Neural progenitor cell (in vitro differentiated cells): ENCODE measurements around the gene AFF3. TPM values are rescaled to one million over a fixed set of nuclear protein-coding genes. Genes with fewer than 3 reads are reported as not detected.
A peak's percentile ranks its signal among the peaks of the same experiment; 100 is the strongest.

ENCODE experiments used
- DNase-seq: peaks from one replicate; pipeline ENCODE4 v3.0.0-alpha.2; 2016; ENCODE audit warnings: low spot score
- H2AFZ ChIP-seq: fragments of 200-600 bp; sonication (generic); replicated peaks from 2 replicates; pipeline ENCODE4 v1.6.1; 2016; ENCODE audit warnings: antibody characterized with exemption
- H3F3A ChIP-seq: fragments of 200-600 bp; sonication (generic); 2 replicates; pipeline ENCODE4 v1.6.1; 2016; ENCODE audit warnings: antibody characterized with exemption, low read depth
- H3K27ac ChIP-seq: fragments of 200-600 bp; sonication (generic); 2 replicates; pipeline ENCODE4 v1.5.1; 2016; ENCODE audit warnings: mild to moderate bottlenecking
- H3K27me3 ChIP-seq: fragments of 200-600 bp; sonication (generic); 2 replicates; pipeline ENCODE4 v1.6.1; 2016; ENCODE audit warnings: mild to moderate bottlenecking, moderate library complexity
- H3K36me3 ChIP-seq: fragments of 200-600 bp; sonication (generic); 2 replicates; pipeline ENCODE4 v1.5.1; 2016
- H3K4me1 ChIP-seq: fragments of 200-600 bp; sonication (generic); 2 replicates; pipeline ENCODE4 v1.6.1; 2016; ENCODE audit warnings: mixed run types
- H3K4me2 ChIP-seq: fragments of 200-600 bp; sonication (generic); 2 replicates; pipeline ENCODE4 v1.6.1; 2016
- H3K4me3 ChIP-seq: fragments of 200-600 bp; sonication (generic); 2 replicates; pipeline ENCODE4 v1.5.1; 2016
- H3K79me2 ChIP-seq: fragments of 200-600 bp; sonication (generic); 2 replicates; pipeline ENCODE4 v1.6.1; 2016; ENCODE audit warnings: low read depth
- H3K9ac ChIP-seq: fragments of 200-600 bp; sonication (generic); 2 replicates; pipeline ENCODE4 v1.6.1; 2016
- H3K9me3 ChIP-seq: fragments of 200-600 bp; sonication (generic); 2 replicates; pipeline ENCODE4 v1.5.1; 2016; ENCODE audit warnings: low read depth
- H4K20me1 ChIP-seq: fragments of 200-600 bp; sonication (generic); 2 replicates; pipeline ENCODE4 v1.6.1; 2016; ENCODE audit warnings: low read depth
- H3K27ac Mint-ChIP-seq: 3 replicates; pipeline ENCODE4 v1.8.0; 2021; ENCODE audit warnings: mixed read lengths
- H3K27me3 Mint-ChIP-seq: 2 replicates; pipeline ENCODE4 v1.8.0; 2022; ENCODE audit warnings: low read depth, mild to moderate bottlenecking, inconsistent platforms, moderate library complexity, mixed read lengths; ENCODE audit not compliant: insufficient read depth
- H3K36me3 Mint-ChIP-seq: 3 replicates; pipeline ENCODE4 v1.8.0; 2021; ENCODE audit warnings: mixed read lengths
- H3K4me1 Mint-ChIP-seq: 3 replicates; pipeline ENCODE4 v1.8.0; 2021; ENCODE audit warnings: mixed read lengths
- H3K4me3 Mint-ChIP-seq: 3 replicates; pipeline ENCODE4 v1.8.0; 2021; ENCODE audit warnings: mild to moderate bottlenecking, moderate library complexity, mixed read lengths
- H3K9me3 Mint-ChIP-seq: 3 replicates; pipeline ENCODE4 v1.8.0; 2020; ENCODE audit warnings: mixed read lengths
- EZH2 ChIP-seq: fragments of 200-600 bp; sonication (generic); IDR thresholded peaks from 2 replicates; pipeline ENCODE4 v1.6.1; 2017; ENCODE audit warnings: antibody characterized with exemption, mild to moderate bottlenecking, moderate library complexity
- EZH2phosphoT487 ChIP-seq: fragments of 200-600 bp; sonication (generic); IDR thresholded peaks from 2 replicates; pipeline ENCODE4 v1.6.1; 2017; ENCODE audit warnings: antibody characterized with exemption
- total RNA-seq: library from RNA; depleted of rRNA; stranded (reverse); fragments of >200 nt; gene quantifications from 2 replicates; pipeline ENCODE4 v1.2.3, GENCODE V29; 2015; ENCODE audit warnings: low replicate concordance
- TF ChIP-seq, protein P1 (sequence below): fragments of 200-600 bp; sonication (generic); IDR thresholded peaks from 2 replicates; pipeline ENCODE4 v1.5.1; 2017; ENCODE audit warnings: antibody characterized with exemption, mild to moderate bottlenecking

The AFF3 gene
- total RNA-seq, 1 donor from 2014 or later = 0.26 TPM

DNA sequence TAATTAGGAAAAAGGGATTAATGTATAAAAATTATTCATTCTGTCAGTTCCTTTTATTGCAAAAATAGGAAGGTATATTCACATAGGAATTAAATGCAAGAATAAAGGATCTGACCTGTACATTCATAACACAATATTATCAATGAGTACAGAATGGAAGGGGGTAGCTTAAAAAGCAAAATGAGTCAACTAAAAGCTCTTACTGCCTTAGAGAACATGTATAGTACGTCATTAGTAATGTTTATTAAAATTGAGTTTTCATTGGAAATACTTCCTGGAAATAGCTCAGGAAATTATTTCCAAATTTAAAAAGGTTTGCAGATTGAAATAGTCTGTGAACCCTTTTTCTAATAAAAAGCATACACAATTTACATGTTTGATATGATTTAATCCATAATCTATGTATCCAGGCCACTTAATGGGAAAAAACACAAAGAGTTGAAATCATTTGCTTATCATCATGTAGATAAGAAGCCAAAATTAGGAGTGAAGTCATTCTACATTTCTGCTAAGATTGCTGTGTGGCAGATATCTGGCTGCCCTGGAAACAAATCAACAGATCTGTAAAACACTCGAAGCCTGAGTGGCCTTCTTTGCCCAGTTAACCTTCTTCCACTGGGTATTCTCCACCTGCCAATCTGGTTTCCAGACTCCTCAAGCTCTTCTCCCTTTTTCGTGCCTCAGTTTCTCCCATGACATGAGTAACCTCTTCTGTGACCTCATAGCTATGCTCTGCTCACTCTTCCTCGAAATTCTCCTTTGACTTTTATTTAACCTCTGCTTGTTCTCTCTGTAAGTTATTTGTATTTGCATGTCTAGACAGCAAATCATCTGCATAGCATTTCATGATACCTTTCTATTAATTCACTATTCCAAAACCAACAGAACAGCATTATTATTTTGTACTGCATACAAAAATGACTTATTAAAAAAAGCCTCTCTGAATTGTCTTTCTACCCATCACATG, 471.3 kb downstream of the AFF3 start:
- Histone ChIP-seq H3F3A (no peaks in the 10 kb centered on the region), H3K36me3 (no peaks in the 10 kb centered on the region), H4K20me1 (no peaks in the 10 kb centered on the region), H3K79me2 (no peaks in the 10 kb centered on the region), H3K4me3 (no peak overlapping the region), H3K27ac (no peak overlapping the region), H3K27me3 (no peaks in the 10 kb centered on the region), H3K9me3 (no peaks in the 10 kb centered on the region), H2AFZ (no peak overlapping the region), H3K9ac (no peak overlapping the region), H3K4me2 (no peak overlapping the region), H3K4me1 (no peaks in the 10 kb centered on the region)
- no peaks in the 10 kb centered on the region for H3K27me3 Mint-ChIP-seq
- H3K9me3 Mint-ChIP-seq = peaks cover 10% of the 10 kb centered on the region
- peaks cover 3% of the 10 kb centered on the region for H3K36me3 Mint-ChIP-seq
- no peak overlapping the region for H3K4me3 Mint-ChIP-seq
- H3K27ac Mint-ChIP-seq = no peak overlapping the region
- DNase-seq = no peak
- TF ChIP-seq EZH2 = no peak
- peaks cover 5% of the 10 kb centered on the region for H3K4me1 Mint-ChIP-seq

DNA sequence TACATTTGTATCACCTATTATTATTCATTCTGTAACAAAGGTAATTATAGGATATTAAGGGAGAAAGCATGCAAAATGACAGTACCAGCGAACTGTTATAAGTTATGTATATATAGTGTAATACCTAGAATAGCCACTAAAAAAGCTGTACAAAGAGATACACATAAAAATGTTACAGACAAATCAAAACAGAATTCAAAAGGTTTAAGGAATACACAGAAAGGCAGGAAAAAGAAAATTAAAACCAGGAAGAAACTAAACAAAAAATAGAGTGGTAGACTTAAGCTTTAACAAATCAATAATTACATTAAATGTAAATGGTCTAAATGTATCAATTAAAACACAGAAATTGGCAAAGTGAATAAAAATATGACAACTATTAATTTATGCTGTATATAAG, 476.1 kb downstream of the AFF3 start:
- DNase-seq = no peak
- Mint-ChIP-seq H3K9me3 (peaks cover 18% of the 10 kb centered on the region), H3K36me3 (peaks cover 11% of the 10 kb centered on the region), H3K27ac (no peak overlapping the region), H3K4me1 (peaks cover 12% of the 10 kb centered on the region), H3K4me3 (no peak overlapping the region), H3K27me3 (peaks cover 3% of the 10 kb centered on the region)
- H3K79me2 ChIP-seq = no peaks in the 10 kb centered on the region
- H3K4me2 ChIP-seq = no peak overlapping the region
- no peak overlapping the region for H3K4me3 ChIP-seq
- H3K9ac ChIP-seq = no peak overlapping the region
- H3K27ac ChIP-seq = no peak overlapping the region
- H3K36me3 ChIP-seq = no peaks in the 10 kb centered on the region
- no peaks in the 10 kb centered on the region for H3K27me3 ChIP-seq
- TF ChIP-seq, protein P1, sequence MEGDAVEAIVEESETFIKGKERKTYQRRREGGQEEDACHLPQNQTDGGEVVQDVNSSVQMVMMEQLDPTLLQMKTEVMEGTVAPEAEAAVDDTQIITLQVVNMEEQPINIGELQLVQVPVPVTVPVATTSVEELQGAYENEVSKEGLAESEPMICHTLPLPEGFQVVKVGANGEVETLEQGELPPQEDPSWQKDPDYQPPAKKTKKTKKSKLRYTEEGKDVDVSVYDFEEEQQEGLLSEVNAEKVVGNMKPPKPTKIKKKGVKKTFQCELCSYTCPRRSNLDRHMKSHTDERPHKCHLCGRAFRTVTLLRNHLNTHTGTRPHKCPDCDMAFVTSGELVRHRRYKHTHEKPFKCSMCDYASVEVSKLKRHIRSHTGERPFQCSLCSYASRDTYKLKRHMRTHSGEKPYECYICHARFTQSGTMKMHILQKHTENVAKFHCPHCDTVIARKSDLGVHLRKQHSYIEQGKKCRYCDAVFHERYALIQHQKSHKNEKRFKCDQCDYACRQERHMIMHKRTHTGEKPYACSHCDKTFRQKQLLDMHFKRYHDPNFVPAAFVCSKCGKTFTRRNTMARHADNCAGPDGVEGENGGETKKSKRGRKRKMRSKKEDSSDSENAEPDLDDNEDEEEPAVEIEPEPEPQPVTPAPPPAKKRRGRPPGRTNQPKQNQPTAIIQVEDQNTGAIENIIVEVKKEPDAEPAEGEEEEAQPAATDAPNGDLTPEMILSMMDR = no peak
- TF ChIP-seq EZH2phosphoT487 (no peak), EZH2 (no peak)
- no peaks in the 10 kb centered on the region for H4K20me1 ChIP-seq
- H3K9me3 ChIP-seq = no peaks in the 10 kb centered on the region
- H3K4me1 ChIP-seq = no peaks in the 10 kb centered on the region
- no peaks in the 10 kb centered on the region for H3F3A ChIP-seq
- no peak overlapping the region for H2AFZ ChIP-seq

DNA sequence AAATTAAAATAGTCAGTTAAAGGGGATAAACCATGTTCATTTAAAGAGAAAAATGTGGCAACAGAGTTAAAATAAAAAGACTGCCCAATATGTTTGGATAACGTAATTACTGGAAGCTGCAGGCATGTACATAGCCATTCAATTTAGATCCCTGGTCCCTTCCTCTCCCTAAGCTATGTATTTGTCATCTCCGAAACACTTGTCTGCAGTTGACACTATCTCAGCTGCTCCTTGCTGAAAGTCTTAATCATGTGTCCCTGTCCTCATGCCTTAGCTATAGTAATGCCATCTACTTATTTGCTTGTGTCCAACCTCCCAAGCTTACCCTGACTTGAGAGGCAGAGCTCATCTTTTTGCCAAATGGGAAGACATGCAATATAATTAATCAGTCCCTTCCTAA, 478.7 kb downstream of the AFF3 start:
- no peak overlapping the region for H2AFZ ChIP-seq
- H3K36me3 ChIP-seq = no peaks in the 10 kb centered on the region
- H3K27me3 ChIP-seq = no peaks in the 10 kb centered on the region
- H3K9me3 Mint-ChIP-seq = peaks cover 14% of the 10 kb centered on the region
- no peak for DNase-seq
- H3K79me2 ChIP-seq = no peaks in the 10 kb centered on the region
- H3K4me3 ChIP-seq = no peak overlapping the region
- TF ChIP-seq, protein P1 = no peak
- no peak for TF ChIP-seq EZH2
- no peak for TF ChIP-seq EZH2phosphoT487
- peak overlapping the region; percentile 52 for H3K27ac Mint-ChIP-seq
- peaks cover 8% of the 10 kb centered on the region for H3K36me3 Mint-ChIP-seq
- peaks cover 3% of the 10 kb centered on the region for H3K27me3 Mint-ChIP-seq
- peaks cover 18% of the 10 kb centered on the region for H3K4me1 Mint-ChIP-seq
- H4K20me1 ChIP-seq = no peaks in the 10 kb centered on the region
- H3F3A ChIP-seq = no peaks in the 10 kb centered on the region
- no peak overlapping the region for H3K27ac ChIP-seq
- peaks cover 8% of the 10 kb centered on the region for H3K4me1 ChIP-seq
- peak overlapping the region; percentile 14 for H3K4me3 Mint-ChIP-seq
- no peak overlapping the region for H3K9ac ChIP-seq
- no peak overlapping the region for H3K4me2 ChIP-seq
- H3K9me3 ChIP-seq = no peaks in the 10 kb centered on the region
